MG63 (cell line): ENCODE data around the gene HIGD1A. TPM values are rescaled to one million over a fixed set of nuclear protein-coding genes. Genes with fewer than 3 reads are reported as not detected.

Source experiments
- DNase-seq: peaks from one replicate; pipeline ENCODE4 v3.0.0-alpha.2; 2020
- H3K27me3 ChIP-seq: fragments of 250-450 bp; sonication (Bioruptor Pico); 2 replicates; pipeline ENCODE4 v1.5.1; 2020; ENCODE audit warnings: mild to moderate bottlenecking, moderate library complexity
- H3K36me3 ChIP-seq: fragments of 250-450 bp; sonication (Bioruptor Pico); 2 replicates; pipeline ENCODE4 v1.5.1; 2020; ENCODE audit warnings: mild to moderate bottlenecking, moderate library complexity
- H3K4me3 ChIP-seq: fragments of 250-450 bp; sonication (Bioruptor Pico); 2 replicates; pipeline ENCODE4 v1.5.1; 2020; ENCODE audit warnings: mild to moderate bottlenecking, moderate library complexity
- H3K9me3 ChIP-seq: fragments of 250-450 bp; sonication (Bioruptor Pico); 2 replicates; pipeline ENCODE4 v1.5.1; 2020; ENCODE audit warnings: mild to moderate bottlenecking, moderate library complexity
- total RNA-seq: library from RNA; depleted of rRNA; stranded (reverse); fragments of >200 nt; shearing (Covaris generic); gene quantifications from 2 replicates; pipeline ENCODE4 v1.2.3, GENCODE V29; 2014; ENCODE audit warnings: low replicate concordance

Gene HIGD1A
- total RNA-seq, 1 experiment from 2014 or later, result 93.8 TPM

GRCh38 chr3:42809202-42809601 lies 4.9 kb upstream of the HIGD1A start, which contains the start of gene ACKR2:
ACKR2 (plus strand) TSS chr3:42809445; CDS start chr3:42864503, 55,058 bp downstream.
- Histone ChIP-seq H3K27me3 (no peaks in the 10 kb centered on the region), H3K36me3 (no peaks in the 10 kb centered on the region), H3K9me3 (no peaks in the 10 kb centered on the region), H3K4me3 (no peak within 1 kb of the TSS)
- DNase-seq, result no peak

- H3K36me3 ChIP-seq, result no peaks in the 10 kb centered on the region
- no peaks in the 10 kb centered on the region for H3K9me3 ChIP-seq
- H3K4me3 ChIP-seq, result no peak overlapping the region
- no peaks in the 10 kb centered on the region for H3K27me3 ChIP-seq
- no peak for DNase-seq
Observed at GRCh38 chr3:42807929-42808328, 3.6 kb upstream of the HIGD1A start.

GRCh38 chr3:42805141-42805821 lies 991 bp upstream of the HIGD1A start:
- Histone ChIP-seq H3K4me3 (peak overlapping the region; percentile 75), H3K36me3 (no peaks in the 10 kb centered on the region; the same call in 1 of the 2 replicates), H3K27me3 (no peaks in the 10 kb centered on the region), H3K9me3 (no peaks in the 10 kb centered on the region)
- DNase-seq, result no peak

DNA sequence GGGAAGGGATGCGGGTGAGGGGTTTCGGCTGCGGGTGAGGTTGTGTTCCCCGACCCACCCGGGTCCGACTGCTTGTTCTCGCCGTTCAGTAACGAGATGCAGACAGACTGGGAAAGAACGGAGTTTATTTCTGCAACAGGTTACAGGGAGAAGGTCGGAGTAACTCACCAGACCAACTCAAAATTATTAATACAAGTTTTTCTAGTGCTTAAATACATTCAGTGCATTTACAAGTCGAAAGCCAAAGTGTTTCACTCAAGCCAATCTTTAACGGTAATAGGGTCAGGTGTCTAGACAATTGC lies 492 bp upstream of the HIGD1A start:
- peak overlapping the region; percentile 75 for H3K4me3 ChIP-seq
- no peaks in the 10 kb centered on the region for H3K9me3 ChIP-seq
- no peak for DNase-seq
- H3K27me3 ChIP-seq, result no peaks in the 10 kb centered on the region
- peaks cover under 1% of the 10 kb centered on the region for H3K36me3 ChIP-seq

DNA sequence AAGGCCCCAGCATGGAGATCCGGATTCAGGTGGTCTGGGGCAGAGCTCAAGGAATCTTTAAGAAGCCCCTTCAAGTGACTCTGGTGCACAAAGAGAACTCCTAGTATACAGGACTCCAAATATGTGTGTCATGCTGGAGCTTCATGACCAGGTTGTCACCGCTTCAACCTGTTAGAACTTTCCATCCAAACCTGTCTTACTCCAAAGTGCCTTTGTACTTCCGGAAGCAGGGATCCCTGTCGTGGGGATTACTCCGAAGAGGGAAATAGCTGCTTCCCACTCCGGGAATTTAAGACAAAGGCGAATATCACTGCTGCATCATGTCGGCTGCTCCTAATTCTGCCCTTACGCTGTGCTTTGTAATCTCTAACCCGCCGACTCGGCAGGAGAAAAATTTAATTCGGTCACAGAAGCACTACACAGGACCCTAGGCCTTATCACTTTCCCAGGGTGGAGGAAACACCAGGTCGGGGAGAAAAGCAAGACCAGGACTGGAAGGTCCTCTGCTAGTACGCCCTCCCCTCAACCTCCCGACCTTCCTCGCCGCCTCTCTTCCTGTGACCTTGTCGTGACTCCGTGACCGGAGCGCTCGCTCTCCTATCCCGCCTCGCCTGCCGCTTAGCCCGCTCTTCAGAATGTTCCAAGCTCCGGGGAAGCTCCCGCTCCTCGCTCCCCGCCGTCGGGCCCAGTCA lies 730 bp downstream of the HIGD1A start:
- peak overlapping the region; percentile 75 for H3K4me3 ChIP-seq
- H3K36me3 ChIP-seq, result peaks cover 3% of the 10 kb centered on the region
- no peaks in the 10 kb centered on the region for H3K27me3 ChIP-seq
- no peaks in the 10 kb centered on the region for H3K9me3 ChIP-seq
- peak; percentile 16 for DNase-seq

DNA sequence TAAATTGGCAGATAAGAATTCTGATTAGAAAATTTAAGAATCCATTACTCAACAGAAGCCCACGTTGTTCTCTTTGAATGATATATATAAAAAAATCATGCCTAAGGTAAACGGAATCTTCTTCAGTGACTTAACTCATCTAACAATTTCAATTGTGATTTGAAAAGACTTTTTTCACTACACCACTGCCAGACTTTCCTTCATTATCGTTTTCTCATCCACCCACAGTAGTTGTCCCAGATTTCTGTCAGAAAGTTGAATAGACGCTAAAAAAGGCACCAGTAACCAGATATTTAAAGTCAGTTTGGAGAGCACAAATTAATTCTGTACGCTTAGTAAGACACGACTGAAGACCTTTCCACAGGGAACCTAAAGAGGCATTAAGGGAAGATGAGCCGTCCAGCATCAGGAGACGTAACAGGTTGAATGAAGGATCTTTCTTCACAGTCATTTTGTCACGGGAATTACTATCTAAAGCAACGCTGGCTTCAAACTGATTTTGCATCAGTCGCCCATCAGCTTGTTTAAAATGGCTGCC lies 1.3 kb downstream of the HIGD1A start:
- peaks cover 3% of the 10 kb centered on the region for H3K36me3 ChIP-seq
- H3K4me3 ChIP-seq, result peak overlapping the region; percentile 75
- H3K9me3 ChIP-seq, result no peaks in the 10 kb centered on the region
- H3K27me3 ChIP-seq, result no peaks in the 10 kb centered on the region
- no peak for DNase-seq

- Histone ChIP-seq H3K36me3 (peaks cover 3% of the 10 kb centered on the region), H3K9me3 (no peaks in the 10 kb centered on the region), H3K27me3 (no peaks in the 10 kb centered on the region), H3K4me3 (no peak overlapping the region)
- DNase-seq, result no peak
Observed at GRCh38 chr3:42801784-42802183, 2.5 kb downstream of the HIGD1A start.

GRCh38 chr3:42801048-42801620 lies 3.2 kb downstream of the HIGD1A start:
- DNase-seq, result no peak
- no peaks in the 10 kb centered on the region for H3K27me3 ChIP-seq
- no peak overlapping the region for H3K4me3 ChIP-seq
- no peaks in the 10 kb centered on the region for H3K9me3 ChIP-seq
- peaks cover 3% of the 10 kb centered on the region for H3K36me3 ChIP-seq

- Histone ChIP-seq H3K4me3 (no peak overlapping the region), H3K27me3 (no peaks in the 10 kb centered on the region), H3K36me3 (peaks cover 3% of the 10 kb centered on the region), H3K9me3 (no peaks in the 10 kb centered on the region)
- no peak for DNase-seq
Observed at GRCh38 chr3:42800251-42800650, 4.0 kb downstream of the HIGD1A start.

DNA sequence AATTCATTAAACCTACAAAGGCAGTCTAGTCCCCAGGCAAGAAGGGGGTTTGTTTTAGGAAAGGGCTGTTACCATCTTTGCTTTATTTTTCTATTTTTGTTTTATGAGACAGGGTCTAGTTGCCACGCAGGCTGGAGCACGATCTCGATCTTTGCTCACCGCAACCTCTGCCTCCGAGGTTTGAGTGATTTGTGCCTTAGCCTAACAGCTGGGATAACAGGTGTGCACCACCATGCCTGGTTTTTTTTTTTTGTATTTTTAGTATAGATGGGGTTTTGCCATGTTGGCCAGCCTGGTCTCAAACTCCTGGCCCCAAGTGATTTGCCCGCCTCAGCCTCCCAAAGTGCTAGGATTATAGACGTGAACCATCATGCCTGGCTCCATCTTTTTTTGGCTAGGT lies 4.9 kb downstream of the HIGD1A start:
- Histone ChIP-seq H3K9me3 (no peaks in the 10 kb centered on the region), H3K36me3 (peaks cover 3% of the 10 kb centered on the region), H3K27me3 (no peaks in the 10 kb centered on the region), H3K4me3 (no peak overlapping the region)
- DNase-seq, result no peak

GRCh38 chr3:42796332-42796885 lies 7.9 kb downstream of the HIGD1A start:
- H3K36me3 ChIP-seq, result peaks cover 7% of the 10 kb centered on the region
- no peaks in the 10 kb centered on the region for H3K9me3 ChIP-seq
- no peak overlapping the region for H3K4me3 ChIP-seq
- no peak for DNase-seq
- no peaks in the 10 kb centered on the region for H3K27me3 ChIP-seq

GRCh38 chr3:42795621-42796181 lies 8.6 kb downstream of the HIGD1A start:
- no peaks in the 10 kb centered on the region for H3K9me3 ChIP-seq
- H3K27me3 ChIP-seq, result no peaks in the 10 kb centered on the region
- H3K36me3 ChIP-seq, result peaks cover 7% of the 10 kb centered on the region
- no peak overlapping the region for H3K4me3 ChIP-seq
- DNase-seq, result no peak

DNA sequence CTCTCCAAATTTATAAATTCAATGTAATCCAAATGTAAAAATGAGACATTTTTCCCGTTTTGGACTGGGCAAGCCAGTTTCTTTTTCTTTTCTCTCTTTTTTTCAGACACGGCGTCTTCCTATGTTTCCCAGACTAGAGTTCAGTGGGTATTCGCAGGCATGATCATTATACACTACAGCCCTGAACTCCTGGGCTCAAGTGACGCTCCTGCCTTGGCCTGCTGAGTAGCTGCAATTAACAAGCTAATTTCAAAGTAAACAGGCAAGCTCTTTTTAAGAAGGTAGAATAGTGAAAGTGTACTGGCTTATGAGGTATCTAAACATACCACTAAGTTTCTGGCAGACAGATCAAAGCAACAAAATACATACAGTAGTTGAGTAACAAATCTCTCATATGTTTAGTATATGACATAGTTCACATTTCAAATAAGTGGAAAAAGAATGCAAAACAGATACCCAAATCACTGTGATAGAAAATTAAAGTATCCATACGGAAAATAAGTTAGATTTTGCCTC lies 13.5 kb downstream of the HIGD1A start:
- no peak for DNase-seq
- Histone ChIP-seq H3K27me3 (no peaks in the 10 kb centered on the region), H3K4me3 (no peak overlapping the region), H3K36me3 (peaks cover 8% of the 10 kb centered on the region), H3K9me3 (no peaks in the 10 kb centered on the region)

GRCh38 chr3:42786631-42787030 lies 17.7 kb downstream of the HIGD1A start:
- no peak for DNase-seq

DNA sequence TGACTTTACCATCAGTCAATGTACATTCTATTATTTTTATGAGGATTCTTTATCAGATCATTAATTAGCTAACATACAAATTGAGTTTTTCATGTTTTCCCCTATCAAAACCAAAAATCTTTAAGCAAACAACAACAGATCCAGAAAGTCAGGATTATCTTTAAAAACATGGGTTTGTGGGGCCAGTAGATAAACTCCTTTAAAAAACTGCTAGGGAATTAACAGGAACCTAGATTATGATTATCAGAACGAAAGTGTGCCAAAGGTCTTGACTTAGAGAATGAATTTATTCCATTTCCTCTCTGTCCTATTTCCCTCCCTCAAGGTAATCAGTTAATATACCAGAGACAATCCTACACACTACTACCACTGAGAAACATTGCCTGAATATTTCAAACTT lies 18.1 kb downstream of the HIGD1A start:
- DNase-seq, result no peak
- Histone ChIP-seq H3K9me3 (no peaks in the 10 kb centered on the region), H3K36me3 (peaks cover 4% of the 10 kb centered on the region), H3K4me3 (no peak overlapping the region), H3K27me3 (no peaks in the 10 kb centered on the region)

More at GRCh38 chr3:42786631-42787030, 17.7 kb downstream of the HIGD1A start:
- Histone ChIP-seq H3K36me3 (peaks cover 4% of the 10 kb centered on the region), H3K4me3 (no peak overlapping the region), H3K27me3 (no peaks in the 10 kb centered on the region), H3K9me3 (no peaks in the 10 kb centered on the region)

DNA sequence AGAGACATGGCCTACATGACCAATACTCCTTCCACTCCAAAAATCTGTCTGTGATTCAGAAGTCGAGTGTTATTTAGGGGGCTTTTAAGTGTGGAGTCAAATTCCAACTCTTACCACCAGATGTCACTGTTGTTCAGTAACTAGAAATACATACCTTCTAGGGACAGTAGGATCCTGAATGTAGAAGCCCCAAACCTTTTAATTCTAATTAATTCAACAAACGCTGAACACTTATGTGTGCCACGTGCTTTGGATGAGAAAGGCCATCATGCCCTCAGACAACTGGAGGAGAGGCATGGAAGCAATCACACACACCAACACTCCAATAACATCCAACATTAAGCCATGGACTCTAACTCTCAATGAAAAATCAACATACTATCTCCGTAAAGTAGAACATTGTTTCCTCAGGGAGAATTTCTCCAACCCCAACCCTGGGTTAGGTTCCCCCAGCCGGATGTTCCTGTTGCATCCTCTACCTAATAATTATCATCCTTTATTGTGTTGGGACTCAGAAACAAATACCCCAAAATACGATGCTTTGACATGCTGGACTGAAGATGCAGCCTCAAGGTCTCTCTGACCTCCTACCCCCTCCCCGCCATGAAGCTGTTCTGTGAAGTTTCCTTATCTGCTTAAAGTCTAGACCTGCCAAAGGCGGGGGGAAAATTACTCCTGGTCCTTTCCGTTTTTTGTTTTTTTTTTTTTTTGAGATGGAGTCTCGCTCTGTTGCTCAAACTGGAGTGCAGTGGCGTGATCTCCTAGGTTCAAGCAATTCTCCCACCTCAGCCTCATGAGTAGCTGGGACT lies 23.2 kb downstream of the HIGD1A start:
- no peaks in the 10 kb centered on the region for H3K27me3 ChIP-seq
- no peak for DNase-seq
- no peaks in the 10 kb centered on the region for H3K9me3 ChIP-seq
- H3K36me3 ChIP-seq, result no peaks in the 10 kb centered on the region; the same call in 1 of the 2 replicates
- H3K4me3 ChIP-seq, result no peak overlapping the region
